EL (cell line): ENCODE data around the gene LPCAT1.
"Not testable (repeated sequence)": the region's sequence is repeated elsewhere in the genome, so short reads cannot be mapped to it uniquely, and the experiment has no call there.

Experiments used
- DNase-seq: peaks from one replicate; pipeline ENCODE4 v3.0.0-alpha.2; 2016

Gene LPCAT1

DNA sequence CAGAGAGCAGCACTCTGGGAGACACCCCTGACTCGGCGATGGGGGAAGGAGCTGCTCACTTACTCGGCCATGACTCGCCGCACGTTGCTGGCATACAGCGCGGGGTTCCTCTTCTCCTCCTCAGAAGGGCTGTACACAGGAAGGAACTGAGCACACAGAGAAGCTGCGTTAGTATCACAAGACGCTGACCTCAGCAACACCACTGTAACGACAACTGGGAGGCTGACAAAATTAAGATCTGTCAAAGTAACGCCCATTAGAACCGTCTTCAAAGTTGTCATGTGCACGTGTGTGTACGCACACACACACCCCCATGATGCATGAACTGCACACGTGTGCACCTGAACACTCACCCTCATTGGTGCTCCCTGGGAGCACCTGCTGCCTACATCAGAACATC lies 46.4 kb downstream of the LPCAT1 start:
- DNase-seq, result no peak

DNA sequence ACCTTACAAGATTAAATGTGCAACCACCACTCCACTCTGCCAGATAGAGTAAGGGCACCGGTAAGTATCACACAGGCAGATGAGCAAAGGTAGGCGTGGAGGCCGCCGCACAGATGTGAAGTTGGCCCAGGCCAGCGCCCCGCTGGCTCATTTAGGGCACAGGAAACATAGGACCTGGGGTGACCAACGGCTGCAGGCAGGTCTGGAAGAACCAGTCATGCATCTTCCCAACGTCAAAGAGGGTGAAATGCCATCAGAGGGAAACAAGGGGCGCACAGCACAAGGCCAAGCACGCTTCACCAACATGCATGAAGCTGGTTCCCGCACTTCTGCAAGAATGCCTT lies 46.8 kb downstream of the LPCAT1 start:
- DNase-seq, result no peak

DNA sequence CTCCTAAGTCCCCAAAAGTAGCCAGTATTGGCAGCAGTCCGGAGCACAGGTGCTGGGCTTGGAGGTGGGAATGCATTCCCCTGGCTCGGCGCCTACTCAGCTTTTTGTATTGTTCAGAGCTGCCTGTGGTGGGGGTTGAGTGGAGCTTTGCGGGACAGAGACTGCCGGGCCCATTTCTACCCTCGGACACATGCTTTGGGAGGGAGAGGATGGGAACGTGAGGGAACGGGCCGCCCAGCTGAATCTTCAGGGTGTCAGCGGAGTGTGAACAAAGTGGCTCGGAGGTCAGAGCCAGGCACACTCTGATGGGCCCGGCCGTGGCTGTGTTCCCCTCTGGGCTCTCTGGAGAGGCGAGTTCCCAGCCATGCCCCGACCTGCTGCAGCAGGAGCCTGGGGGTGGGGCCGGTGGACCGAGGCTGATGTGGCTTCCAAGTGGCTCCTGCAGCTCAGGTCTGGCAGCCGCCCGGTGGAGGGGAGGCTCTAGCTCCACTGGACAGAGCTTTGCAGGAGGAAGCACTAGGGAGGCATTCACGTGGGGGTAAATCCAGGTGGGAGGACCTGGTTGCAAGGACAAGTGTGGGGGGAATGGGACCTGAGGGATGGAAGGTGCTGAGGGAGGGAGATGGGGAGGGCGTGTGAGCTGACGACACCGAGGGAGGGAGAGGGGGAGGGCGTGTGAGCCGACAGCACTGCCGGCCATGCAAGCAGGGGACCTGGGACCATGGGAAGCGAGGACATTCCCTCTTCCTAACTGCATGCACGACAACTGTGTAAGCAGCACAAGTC lies 47.4 kb downstream of the LPCAT1 start:
- DNase-seq, result no peak

DNA sequence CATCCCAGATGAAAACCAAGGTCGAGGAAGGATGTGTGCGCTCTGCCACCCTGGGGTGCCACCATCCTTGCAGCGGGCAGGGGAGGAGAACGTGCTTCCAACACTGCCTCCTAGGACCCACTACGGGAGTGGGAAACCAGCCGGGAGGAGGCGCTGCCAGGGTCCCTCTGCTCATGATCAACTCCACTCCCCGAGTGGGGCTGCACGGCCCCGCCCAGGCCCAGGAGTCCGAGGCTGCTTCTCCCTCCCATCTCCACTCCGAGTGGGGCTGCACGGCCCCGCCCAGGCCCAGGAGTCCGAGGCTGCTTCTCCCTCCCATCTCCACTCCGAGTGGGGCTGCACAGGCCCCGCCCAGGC lies 48.2 kb downstream of the LPCAT1 start:
- DNase-seq, result not testable (repeated sequence)

DNA sequence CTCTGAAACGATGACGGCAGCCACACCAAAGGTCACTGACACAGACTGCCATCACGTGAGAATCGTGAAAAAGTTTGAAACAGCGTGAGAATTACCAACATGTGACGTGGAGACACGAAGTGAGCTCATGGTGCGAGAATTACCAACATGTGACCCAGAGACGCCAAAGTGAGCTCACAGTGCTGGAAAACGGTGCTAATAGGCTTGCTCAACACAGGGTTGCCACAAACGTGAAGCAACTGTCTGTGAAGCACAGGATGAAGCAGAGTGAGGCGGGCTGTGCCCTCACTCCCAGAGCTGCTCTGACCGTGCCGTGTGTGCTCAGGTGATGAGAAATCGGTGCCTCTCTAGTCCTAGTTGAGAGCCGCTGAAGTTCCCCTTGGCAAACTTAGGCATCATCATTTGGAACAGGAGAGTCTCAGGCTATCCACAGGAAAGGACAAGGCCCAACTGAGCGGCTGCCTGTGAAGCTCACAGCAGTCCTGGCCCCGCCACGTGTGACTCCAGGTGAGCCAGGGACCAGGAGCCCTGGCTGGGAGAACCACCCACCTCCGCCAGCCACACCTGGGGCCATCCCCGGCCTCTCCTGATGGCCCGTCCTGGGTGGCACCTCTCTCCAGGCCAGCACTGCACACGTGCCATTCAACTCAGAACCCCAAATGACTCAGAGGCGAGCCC lies 48.8 kb downstream of the LPCAT1 start:
- DNase-seq, result no peak

DNA sequence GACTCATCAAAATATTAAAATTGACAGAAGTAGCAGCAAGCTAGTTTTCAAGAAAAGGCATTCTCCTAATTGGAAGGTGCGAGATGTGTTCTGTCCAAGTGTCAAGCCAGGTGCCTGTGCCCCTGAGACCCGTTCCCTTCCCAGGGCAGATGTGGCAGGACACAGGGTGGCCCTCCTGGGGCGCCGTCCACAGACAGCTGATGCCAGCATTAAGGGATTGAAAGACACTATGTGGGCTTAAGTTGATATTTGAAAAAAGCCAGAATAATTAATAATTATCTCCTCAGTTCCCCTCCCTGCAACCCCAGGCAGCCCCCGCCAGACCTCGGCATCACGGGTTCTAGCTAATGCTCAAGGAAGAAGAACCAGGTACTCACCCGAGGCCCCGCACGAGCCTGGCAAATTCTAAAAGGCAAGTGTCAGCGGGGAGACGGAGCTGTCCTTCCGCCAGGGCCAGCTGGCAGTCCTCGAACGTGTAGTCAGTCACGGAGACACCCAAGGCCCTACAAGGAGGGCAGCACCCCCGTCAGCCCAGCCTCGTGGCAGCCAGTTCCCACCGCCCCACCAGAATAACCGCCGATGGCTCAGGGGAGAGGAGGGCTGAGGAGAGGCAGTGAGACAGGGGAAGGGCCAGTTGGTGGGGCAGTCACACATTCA lies 49.4 kb downstream of the LPCAT1 start:
- DNase-seq, result no peak

DNA sequence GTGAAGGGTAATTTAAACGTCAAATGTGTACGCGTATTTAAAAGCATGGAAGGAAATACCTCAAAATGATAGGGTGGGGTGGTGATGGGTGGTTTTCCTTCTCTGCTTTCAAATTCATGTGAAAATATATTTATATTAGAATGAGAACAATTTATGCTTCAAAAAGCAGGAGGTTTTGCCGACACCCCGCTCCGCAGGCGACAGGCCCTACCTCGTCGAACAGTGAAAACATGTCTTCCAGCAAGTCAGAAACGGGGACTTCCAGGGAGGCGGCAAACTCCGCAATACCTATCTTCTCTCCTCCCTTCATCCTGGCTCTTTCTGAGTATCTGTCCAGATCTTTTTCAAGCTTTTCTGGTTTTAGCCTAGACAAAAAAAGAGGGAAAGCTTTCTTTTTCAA lies 50.0 kb downstream of the LPCAT1 start:
- DNase-seq, result no peak

DNA sequence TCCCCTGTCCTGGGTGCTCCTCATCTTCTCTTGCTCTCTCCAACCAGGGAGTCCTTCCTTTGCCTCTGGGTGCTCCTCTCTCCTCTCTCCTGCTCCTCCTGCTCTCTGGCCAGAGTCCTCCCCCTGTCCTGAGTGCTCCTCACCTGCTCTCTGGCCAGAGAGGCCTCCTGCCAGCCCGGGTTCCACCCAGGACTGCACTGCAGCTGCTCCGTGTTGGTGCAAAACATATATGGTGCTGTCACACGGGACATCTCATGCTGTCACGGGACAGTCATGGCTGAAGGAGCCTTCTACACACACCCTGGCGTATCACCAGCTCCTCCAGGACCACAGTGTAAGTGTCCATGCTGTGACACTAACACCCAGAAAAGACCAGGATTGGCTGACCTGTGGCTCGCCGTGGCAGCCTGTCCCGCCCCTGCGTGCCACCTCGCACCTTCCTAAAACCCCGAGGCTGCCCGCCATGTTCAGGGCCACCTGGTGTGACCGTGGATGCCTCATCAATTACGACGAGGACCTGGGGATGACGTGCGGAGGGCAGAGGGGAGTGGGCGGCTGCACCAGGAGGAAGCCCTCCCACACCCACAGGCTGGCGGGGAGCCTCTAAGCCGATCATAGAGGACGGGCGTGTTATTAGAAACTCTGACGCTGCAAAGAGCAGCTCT lies 50.7 kb downstream of the LPCAT1 start:
- no peak for DNase-seq

DNA sequence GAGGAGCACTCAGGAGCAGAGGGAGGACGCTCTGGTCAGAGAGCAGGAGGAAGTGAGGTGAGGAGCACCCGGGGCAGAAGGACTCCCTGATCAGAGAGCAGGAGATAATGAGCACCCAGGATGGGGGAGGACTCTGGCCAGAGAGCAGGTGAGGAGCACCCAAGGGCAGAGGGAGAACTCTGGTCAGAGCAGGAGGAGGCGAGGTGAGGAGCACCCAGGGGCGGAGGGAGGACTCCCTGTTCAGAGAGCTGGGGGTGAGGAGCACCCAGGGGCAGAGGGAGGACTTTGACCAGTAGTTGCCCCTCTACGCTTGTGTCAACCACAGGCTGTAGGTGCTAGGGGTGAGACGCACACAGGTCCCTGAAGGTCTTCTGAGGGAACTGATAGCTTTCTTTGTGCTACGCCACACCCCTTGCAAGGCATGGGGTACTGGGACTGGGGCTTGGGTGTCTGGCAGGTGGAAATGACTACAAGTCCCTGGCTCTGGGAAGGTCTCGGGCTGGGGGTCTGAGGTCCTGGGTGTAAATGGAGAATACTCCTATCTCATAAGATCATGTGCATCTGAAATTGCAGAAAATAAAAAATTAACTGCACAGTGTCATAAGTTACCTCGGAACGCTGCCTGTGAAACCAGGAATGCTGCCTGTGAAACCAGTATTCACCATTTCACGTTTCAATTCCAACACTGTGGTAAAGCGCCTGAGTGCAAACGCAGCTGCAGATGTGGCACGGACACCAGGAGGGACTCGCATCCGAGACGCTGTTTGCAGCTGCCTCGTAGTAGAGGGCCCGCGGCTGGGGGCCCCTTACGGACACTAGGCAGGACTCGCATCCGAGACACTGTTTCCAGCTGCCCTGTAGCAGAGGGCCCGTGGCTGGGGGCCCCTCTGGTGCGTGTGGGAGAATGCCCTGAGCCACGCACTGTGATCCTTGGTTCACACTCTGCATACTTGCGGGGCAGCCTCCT lies 51.5 kb downstream of the LPCAT1 start:
- no peak for DNase-seq

DNA sequence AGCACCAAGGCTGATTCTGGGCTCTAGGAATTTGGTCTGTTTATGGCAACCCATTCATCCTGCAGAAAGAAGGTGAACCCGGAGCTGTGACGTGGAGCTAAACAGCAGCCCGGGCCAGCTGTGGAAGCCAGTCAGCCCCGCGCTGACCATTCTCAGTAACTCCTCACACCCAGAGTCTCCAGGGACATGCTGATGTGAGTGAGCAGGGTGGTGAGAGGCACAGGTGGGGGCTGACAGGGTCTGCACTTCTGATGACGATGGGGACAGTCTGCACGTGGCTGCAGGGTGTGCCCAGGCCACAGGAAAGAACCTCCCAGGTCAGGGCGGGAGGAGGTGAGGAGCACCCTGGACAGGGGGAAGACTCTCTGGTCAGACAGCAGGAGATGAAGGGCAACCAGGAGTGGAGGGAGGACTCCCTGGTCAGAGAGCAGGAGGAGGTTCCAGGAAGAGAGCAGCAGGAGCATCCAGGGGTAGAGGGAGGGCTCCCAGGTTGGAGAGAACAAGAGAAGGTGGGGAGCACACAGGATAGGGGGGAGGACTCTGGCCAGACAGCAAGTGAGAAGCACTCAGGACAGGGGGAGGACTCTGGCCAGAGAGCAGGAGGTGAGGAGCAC lies 52.4 kb downstream of the LPCAT1 start:
- DNase-seq, result no peak

DNA sequence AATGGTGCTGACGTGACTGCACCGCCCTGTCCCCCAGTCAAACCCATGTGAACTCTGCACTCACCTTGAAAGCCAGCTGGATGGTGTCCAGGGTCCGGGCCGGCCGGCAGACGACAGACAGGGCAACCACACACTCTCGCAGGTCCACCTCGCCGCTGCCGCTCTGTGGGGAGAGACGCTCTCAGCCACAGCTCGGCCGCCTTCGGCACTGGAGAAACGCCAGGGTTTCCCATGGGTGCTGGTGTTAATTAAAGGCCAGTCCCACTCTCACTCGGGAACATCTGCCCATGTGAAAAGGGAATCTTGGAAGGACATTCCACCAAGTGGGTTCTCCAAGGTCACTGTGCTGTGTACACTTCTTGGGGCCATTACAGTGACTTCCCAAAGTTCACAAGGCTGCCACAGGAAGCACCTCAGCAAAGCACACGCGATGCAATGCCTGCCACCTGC lies 53.0 kb downstream of the LPCAT1 start:
- DNase-seq, result no peak

DNA sequence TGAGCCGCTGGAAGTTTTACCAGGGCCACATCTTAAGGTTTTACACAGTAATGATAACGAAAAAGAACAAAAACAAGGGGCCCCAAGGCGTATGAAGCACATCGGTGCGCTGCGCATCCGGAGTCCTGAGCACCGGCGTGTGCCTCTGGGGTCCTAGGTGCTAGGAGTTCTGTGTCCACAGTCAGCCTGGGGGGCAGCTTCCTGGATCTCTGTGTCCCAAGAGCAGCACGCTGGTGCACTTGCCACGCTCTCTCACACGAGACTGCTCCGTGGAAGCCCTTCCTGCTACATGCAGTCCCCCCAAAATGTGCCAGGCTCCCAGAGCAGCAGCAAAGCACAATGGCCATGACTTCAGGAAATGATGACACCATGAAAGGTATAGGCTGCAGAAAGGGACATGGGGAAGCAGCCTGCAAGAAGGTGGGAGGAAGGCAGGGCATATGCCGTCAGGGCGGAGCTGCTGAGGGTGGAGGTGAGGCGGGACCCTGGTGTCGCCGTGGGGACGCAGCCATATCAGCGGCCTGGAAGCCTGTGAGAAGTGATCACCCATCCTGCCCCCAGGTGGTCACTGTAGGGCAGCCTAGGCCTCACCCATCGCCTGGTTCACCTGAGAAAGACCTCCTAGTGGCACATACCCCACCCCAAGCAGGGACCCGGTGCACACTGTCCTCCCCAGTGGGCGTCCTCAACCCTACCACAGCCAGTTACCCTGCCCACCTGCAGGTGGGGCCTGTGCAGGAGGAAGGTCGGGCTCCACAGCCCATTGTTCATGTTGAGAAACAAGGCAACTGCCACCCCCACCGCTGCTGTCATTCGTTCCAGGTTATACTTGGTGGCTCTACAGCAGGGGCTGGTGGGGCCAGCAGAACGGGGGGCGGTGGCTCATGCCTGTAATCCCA lies 54.9 kb downstream of the LPCAT1 start:
- DNase-seq, result no peak

DNA sequence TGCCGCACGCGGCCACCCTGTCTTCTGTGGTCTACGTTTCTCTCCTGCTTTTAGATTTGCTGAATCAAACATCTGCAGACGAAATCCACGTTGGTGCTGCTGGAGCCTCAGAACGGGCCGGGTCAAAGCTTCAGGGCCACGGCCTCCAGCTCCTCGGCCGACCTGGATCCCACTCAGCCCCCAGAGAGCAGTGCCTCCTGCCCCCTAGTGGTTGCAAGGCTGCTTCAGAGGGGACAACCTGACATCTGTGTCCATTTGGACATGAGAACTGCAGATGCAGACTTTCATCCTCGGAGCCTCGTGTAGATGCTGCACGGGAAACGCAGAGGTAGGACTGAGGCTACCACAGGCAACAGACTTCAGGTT lies 55.5 kb downstream of the LPCAT1 start:
- no peak for DNase-seq

DNA sequence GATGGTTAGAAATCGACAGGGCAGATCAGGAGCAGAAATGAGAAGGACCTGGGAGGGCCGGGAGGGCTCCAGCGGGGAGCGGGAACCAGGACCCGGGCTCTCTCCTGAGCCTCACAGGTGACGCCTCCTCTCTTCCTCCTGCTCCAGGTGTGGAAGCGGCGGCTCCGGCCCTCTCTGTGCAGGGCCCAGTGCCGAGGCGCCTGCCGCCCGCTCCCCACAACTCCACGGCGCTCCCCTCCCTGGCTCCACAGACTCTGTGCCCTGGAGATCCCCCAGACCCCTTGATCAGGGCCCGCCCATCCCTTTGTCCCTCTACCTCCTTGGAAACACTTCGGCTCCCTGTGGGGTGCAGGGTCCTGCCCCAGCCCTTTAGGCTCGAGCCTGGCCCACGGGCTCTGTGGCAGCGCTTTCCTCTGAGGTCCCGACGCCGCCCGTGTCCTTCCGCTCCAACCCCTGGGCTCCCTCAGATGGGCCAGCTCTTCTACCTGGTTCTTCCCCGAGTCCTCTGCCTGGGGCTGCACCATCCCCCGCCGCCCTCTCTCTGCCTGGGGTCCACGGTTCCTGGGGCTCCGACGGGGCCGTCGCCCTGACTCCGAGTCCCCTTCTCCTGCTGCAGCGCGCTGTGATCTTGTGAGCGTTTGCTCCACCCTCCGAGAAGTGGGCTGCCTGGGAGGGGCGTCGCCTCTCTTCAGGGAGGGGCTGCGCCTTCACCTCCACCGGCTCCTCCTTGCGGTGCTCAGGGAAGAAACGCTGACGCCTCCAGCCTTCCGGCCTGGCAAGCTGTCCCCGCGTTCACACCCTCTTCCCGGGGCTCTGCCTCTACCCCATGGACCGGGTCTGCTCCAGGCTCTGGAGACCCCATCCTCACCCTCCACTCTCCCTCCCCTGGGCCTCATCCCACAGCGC lies 56.2 kb downstream of the LPCAT1 start:
- no peak for DNase-seq

DNA sequence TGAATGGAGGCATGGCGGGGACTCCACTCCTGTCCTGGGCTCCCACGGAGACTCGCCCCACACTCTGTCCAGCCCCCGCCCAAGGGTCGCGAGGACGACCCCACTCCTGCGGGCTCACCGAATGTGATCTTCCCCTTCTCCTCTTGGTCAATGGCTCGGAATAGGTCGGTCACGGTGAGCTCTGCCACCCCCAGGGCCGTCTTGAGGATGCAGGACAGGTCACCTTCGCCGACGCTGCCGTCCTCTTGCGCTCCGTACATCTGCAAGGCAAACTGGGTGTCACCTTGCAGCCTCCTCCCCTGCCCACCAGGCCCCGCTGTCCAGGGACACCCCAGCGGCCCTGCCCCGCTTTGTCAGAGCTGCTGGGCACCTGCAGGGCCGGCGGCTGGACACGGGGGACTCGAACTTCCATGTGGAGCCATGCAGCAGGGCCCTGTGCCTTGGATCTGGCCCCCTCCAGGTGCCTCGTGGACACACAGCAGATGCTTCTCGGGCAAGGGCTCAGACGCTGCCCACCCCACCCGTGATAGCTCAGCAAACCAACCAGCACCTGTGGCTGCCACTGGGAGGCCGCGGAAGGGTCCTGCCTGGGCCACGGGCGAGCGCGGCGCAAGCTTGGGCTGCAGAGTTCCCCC lies 57.0 kb downstream of the LPCAT1 start:
- no peak for DNase-seq

DNA sequence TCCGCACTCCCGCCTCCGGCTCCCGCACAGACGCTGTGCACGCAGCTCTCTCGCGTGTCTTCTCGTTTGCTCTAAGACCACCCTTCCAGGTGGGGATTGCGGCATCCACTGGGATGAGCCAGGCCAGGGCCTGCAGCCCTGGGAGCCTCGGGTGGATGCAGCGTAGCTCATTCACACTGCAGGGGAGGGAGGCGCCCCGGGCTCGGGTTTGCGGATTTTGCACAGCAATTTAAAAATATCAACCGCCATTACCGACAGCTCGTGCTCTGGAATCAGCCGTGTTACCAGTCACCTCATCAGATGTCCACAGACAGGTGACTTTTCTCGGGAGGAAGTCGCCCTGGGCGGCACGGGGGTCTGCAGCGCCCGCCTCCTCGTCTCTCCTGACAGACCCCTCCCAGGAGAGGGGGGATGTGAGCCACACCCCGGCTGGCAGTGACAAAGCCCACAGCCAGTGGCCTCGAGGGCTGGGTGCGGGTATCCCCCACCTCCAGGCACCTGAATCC lies 57.7 kb downstream of the LPCAT1 start:
- DNase-seq, result no peak

DNA sequence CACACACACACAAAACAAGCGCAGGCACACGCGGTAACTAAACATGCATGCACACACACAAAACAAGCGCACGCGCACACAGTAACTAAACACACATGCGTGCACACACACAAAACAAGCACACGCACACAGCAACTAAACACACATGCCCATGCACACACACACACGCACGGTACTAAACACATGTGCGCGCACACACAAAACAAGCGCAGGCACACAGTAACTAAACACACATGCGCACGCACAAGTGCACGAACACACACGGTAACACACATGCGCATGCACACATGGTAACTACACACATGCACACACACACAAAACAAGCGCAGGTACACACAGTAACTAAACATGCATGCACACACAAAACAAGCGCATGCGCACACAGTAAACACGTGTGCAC lies 58.6 kb downstream of the LPCAT1 start:
- no peak for DNase-seq

DNA sequence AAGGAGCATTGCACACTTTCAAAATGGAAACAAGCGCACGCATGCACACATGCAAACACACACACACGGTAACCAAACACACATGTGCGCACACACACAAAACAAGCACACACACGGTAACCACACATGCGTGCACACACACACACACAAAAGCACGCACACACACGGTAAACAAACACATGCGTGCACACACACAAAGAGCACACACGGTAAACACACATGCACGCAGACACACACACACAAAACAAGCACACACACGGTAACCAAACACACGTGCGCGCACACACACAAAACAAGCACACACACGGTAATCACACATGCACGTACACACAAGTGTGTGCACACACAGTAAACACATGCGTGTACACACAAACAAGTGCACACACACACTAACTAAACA lies 59.2 kb downstream of the LPCAT1 start:
- DNase-seq, result no peak

DNA sequence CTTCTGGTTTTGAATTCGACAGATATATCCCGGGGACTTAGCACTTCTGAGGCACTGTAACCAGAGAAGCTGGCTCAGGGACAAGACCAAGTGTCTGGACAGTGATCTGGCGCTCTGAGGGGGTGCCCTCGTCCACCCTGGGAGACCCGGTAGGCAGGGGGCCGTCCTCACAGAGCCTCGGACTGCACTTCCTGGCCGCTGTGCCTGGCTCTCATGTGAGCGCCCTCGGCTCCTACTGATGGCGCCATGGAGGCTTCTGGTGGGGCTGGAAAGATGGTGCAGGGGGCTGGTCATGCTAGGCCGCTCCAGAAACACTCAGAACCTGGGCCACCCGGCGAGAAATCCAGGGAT lies 59.7 kb downstream of the LPCAT1 start:
- no peak for DNase-seq
